ENCODE measurements around the gene BNC2.

BNC2 gene

DNA sequence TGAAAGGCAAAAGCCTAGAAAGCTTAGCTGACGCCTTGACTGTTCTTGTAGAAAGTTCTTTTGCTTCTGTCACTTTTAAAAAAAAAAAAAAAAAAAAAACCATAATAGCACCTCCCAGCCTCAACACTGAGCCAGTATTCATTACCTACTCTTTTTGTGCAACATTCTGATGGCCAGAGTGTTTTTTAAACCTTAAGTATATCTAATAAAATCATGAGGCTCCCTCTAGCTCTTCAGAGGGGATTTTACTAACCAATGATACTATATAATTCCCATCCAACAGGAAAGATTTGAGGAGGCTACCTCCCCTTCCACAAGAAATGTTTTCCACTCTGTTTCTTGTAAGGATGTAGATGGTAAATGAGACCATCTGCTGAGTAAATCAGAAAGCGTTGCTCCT, 3.9 kb downstream of the BNC2 start:
- Histone ChIP-seq H3F3A (ENCODE audit: insufficient read depth, low read length) (no peaks in the 10 kb centered on the region), H3K4me3 (ENCODE audit: low read length) (no peak overlapping the region), H3K27ac (ENCODE audit: low read length) (no peak overlapping the region), H3K9me2 (replicated peaks; ENCODE audit: insufficient read depth, low read length) (no peaks in the 10 kb centered on the region), H3K27me3 (replicated peaks; ENCODE audit: insufficient read depth, low read length) (no peaks in the 10 kb centered on the region), H3K36me3 (replicated peaks; ENCODE audit: insufficient read depth, low read length) (no peaks in the 10 kb centered on the region), H3K79me2 (ENCODE audit: low read length) (no peaks in the 10 kb centered on the region), H3K9me3 (replicated peaks; ENCODE audit: insufficient read depth, low read length) (no peaks in the 10 kb centered on the region), H3K9ac (ENCODE audit: low read length) (no peak overlapping the region), H3K4me2 (ENCODE audit: low read depth, low read length) (no peak overlapping the region), H3K4me1 (ENCODE audit: low read length) (no peaks in the 10 kb centered on the region), H2AFZ (ENCODE audit: low read length) (no peak overlapping the region), H4K20me1 (ENCODE audit: insufficient read depth, low read length) (no peaks in the 10 kb centered on the region)
- DNase-seq: no peak
- TF ChIP-seq CTCF (IDR thresholded peaks at IDR 0.05; ENCODE audit: low read length) (no peak), EZH2phosphoT487 (IDR thresholded peaks at IDR 0.05; ENCODE audit: low read length) (no peak), EZH2 (optimal IDR thresholded peaks at IDR 0.05; ENCODE audit: low read depth, low read length) (no peak)

- DNase-seq: no peak
- Histone ChIP-seq H3K9ac (ENCODE audit: low read length) (no peak overlapping the region), H3K9me3 (replicated peaks; ENCODE audit: insufficient read depth, low read length) (no peaks in the 10 kb centered on the region), H3K9me2 (replicated peaks; ENCODE audit: insufficient read depth, low read length) (no peaks in the 10 kb centered on the region), H3K4me2 (ENCODE audit: low read depth, low read length) (no peak overlapping the region), H4K20me1 (ENCODE audit: insufficient read depth, low read length) (no peaks in the 10 kb centered on the region), H3K4me1 (ENCODE audit: low read length) (no peaks in the 10 kb centered on the region), H3K36me3 (replicated peaks; ENCODE audit: insufficient read depth, low read length) (no peaks in the 10 kb centered on the region), H3K79me2 (ENCODE audit: low read length) (no peaks in the 10 kb centered on the region), H3K27ac (ENCODE audit: low read length) (no peak overlapping the region), H3K27me3 (replicated peaks; ENCODE audit: insufficient read depth, low read length) (no peaks in the 10 kb centered on the region), H2AFZ (ENCODE audit: low read length) (no peak overlapping the region), H3K4me3 (ENCODE audit: low read length) (no peak overlapping the region), H3F3A (ENCODE audit: insufficient read depth, low read length) (no peaks in the 10 kb centered on the region)
- TF ChIP-seq CTCF (IDR thresholded peaks at IDR 0.05; ENCODE audit: low read length): no peak
- TF ChIP-seq EZH2phosphoT487 (IDR thresholded peaks at IDR 0.05; ENCODE audit: low read length): no peak
- TF ChIP-seq EZH2 (optimal IDR thresholded peaks at IDR 0.05; ENCODE audit: low read depth, low read length): no peak
Measured at GRCh38 chr9:16864649-16865434, 5.6 kb downstream of the BNC2 start.

GRCh38 chr9:16848179-16848578, 22.3 kb downstream of the BNC2 start:
- Histone ChIP-seq H4K20me1 (ENCODE audit: insufficient read depth, low read length) (no peaks in the 10 kb centered on the region), H3K9ac (ENCODE audit: low read length) (no peak overlapping the region), H3K9me2 (replicated peaks; ENCODE audit: insufficient read depth, low read length) (no peaks in the 10 kb centered on the region), H3K4me1 (ENCODE audit: low read length) (no peaks in the 10 kb centered on the region), H3F3A (ENCODE audit: insufficient read depth, low read length) (no peaks in the 10 kb centered on the region), H3K36me3 (replicated peaks; ENCODE audit: insufficient read depth, low read length) (no peaks in the 10 kb centered on the region), H3K27me3 (replicated peaks; ENCODE audit: insufficient read depth, low read length) (no peaks in the 10 kb centered on the region), H3K4me2 (ENCODE audit: low read depth, low read length) (no peak overlapping the region), H3K79me2 (ENCODE audit: low read length) (no peaks in the 10 kb centered on the region), H3K9me3 (replicated peaks; ENCODE audit: insufficient read depth, low read length) (no peaks in the 10 kb centered on the region), H3K27ac (ENCODE audit: low read length) (no peak overlapping the region), H2AFZ (ENCODE audit: low read length) (no peak overlapping the region), H3K4me3 (ENCODE audit: low read length) (no peak overlapping the region)
- DNase-seq: no peak
- no peak for TF ChIP-seq EZH2phosphoT487 (IDR thresholded peaks at IDR 0.05; ENCODE audit: low read length)
- no peak for TF ChIP-seq EZH2 (optimal IDR thresholded peaks at IDR 0.05; ENCODE audit: low read depth, low read length)
- TF ChIP-seq CTCF (IDR thresholded peaks at IDR 0.05; ENCODE audit: low read length): no peak

All from MM.1S (cell line).